Raji (cell line): ENCODE results near the gene NAGA.

Experiments used
- POLR2A ChIP-seq: IDR thresholded peaks from 2 replicates; pipeline ENCODE4 v1.6.1; 2011; ENCODE audit warnings: low read depth, low read length, control low read depth; ENCODE audit not compliant: insufficient read depth

The NAGA gene

DNA sequence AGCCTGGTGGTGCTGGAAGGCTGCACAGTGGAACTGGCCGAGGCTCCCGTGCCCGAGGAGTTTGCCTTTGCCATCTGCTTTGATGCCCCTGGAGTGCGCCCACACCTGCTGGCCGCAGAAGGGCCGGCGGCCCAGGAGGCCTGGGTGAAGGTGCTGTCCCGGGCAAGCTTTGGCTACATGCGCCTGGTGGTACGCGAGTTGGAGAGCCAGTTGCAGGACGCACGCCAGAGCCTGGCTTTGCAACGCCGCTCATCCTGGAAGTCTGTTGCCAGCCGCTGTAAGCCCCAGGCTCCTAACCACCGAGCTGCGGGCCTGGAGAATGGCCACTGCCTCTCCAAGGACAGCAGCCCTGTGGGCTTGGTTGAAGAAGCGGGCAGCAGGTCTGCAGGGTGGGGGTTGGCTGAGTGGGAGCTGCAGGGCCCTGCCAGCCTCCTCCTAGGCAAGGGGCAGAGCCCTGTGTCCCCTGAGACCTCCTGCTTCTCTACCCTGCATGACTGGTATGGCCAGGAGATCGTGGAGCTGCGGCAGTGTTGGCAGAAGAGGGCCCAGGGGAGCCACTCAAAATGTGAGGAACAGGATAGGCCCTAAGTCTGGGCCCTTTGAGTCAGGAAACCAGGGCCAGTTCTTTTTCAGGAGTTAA is 7.0 kb upstream of the NAGA start:
- TF ChIP-seq POLR2A = no peak

DNA sequence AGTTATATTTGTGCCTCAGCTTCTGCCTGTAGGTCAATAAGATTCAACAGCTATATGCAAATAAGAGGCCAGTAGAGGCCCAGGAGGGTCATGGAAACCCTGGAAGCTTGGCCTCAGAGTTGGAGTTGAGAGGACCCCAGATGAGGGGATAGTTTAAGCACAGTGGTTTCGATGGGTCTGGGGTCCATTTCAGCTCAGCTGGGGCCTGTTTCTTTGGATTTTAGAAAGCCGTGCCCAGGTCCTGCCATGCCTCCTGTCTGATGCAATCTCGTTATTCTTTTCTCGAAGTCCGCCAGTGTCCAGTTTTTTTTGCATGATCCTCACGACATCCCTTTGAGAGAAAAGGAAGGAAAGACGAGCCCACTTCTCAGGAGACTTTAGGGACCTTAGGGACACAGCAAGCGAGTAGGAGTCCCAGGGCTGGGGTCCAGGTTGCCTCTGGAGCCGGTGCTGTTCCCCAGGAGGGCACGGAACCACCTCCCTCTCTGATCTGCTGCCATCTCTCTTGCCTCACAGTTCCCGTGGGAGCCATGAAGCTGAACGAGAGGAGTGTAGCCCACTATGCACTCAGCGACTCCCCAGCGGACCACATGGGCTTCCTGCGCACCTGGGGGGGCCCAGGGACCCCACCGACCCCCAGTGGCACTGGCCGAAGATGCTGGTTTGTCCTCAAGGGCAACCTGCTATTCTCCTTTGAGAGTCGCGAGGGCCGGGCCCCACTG is 6.3 kb upstream of the NAGA start:
- TF ChIP-seq POLR2A = no peak

DNA sequence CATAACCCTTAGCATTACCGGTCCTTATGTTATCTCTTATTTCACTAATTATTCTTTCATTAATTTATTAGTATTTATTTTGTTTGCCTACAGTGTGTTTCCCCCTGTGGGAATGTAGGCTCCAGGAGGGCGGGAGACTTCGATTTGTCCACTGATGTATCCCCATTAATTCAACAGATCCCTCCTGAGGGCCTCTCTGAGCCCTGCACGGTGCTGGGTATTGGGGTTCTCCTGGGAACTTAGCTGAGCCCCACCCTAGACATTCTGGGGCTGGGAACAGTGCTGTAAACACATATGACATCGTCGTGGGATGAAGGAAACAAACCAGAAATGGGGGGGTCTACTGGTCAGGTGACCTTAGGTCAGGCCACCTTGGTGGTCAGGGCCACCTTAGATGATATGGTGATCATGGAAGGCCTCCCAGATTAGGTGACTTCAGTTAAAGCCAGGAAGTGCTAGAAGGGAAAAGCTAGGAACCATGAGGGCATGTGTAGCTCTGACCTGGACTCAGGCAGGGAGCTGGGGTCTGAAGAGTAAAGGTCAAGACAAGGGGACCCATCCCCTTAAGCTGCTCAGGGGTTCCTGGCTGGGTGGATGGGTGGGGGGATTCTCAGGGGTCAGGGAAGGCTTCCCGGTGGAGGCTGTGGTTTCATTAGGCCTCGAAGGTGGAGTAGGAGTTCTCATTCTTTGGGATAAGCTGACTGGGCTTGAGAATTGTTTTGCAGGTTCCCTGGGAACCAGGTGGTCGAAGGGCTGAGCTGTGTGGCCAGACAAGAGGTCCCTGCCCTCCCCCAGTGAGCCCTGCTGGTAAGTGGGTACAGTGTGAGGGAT is 4.4 kb upstream of the NAGA start:
- TF ChIP-seq POLR2A = no peak

DNA sequence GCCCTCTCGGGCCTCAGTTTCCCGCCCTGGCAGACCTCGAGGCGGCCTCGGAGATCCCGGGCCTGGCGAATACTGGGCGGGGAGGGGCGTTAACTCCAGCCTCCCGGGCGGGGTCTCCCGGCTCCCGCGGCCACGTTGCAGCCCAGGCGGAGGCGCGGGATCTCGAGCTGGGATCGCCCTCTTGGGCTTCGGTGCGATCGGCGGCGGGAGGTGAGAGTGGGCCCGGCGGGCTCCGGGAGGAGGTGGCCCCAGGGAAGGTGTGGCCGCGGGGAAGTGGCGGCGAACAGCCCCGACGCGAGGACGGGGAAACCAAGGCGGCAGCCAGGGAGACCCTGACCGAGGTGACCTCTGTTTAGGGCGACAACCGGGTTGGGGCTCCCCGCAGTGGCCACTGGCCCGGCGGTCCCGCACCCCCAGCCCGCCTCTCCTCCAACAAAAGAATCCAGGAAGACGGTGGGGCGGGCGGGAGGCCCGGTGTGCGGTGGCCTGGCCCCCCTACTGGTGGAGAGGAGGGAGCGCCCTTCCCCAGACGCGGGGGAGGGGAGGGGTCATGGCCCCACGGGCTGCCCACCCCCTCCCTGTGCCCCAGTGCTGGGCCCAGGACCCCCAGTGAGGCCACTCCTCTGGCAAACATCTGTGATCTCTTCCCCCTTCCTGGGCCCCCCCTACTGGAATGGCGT is 3.7 kb upstream of the NAGA start, which contains the start of gene PHETA2:
Gene PHETA2, plus strand, starts transcription at position 117 of the 680 bp plus-strand sequence. CDS start 3,046 bp downstream, outside the sequence.
- TF ChIP-seq POLR2A = no peak

DNA sequence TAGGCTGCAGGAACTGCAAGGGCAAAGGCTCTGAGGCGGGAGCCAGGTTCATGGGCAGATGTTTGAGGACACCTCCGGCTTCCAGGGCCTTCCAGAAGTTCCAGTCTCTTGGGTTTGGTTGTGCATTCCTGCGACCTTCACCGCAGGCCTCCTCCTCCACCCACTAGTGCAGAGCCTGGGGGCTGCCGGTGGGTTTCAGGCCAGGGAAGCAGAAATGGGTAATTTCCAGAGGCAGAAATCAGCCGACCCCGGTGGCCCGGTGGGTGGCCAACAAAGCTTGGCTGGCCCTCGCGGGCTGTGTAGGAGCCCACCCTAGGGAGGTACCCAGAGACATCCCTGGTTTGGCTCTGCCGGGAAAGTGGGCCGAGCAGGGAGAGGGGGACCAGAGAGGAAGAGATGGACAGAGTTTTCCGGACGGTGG is 3.0 kb upstream of the NAGA start:
- TF ChIP-seq POLR2A = no peak

DNA sequence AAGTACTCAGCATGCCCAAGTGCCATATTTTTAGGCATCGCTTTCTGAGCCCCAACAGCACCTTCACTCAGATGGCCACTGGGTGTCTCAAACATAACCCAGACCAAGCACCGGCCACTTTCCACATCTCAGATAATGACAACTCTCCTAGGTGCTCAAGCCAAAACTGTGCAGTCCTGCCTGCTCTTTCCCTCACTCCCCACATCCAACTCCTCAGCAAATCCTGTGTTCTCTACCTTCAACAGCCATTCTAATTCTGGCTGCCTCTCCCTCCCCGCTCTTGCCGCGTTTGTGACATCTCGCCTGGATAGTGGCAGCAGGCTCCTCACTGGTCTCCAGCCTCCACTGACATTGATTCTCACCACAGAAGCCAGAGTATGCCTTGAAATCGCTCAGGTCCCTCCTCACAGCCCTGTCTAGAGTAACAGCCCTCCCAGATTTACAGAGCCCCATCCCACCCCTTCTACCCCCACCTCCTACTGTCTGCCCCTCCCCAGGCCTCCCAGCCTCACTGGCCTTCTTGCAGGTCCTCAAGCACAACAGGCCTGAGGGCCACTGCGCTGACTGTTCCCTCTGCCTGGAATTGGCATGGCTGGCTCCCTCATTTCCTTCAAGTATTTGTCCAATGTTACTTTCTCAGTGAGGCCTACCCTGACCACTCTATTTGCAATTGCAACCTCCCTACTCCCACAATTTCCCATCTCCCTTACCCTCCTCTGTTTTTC is 2.2 kb upstream of the NAGA start:
- TF ChIP-seq POLR2A = no peak

DNA sequence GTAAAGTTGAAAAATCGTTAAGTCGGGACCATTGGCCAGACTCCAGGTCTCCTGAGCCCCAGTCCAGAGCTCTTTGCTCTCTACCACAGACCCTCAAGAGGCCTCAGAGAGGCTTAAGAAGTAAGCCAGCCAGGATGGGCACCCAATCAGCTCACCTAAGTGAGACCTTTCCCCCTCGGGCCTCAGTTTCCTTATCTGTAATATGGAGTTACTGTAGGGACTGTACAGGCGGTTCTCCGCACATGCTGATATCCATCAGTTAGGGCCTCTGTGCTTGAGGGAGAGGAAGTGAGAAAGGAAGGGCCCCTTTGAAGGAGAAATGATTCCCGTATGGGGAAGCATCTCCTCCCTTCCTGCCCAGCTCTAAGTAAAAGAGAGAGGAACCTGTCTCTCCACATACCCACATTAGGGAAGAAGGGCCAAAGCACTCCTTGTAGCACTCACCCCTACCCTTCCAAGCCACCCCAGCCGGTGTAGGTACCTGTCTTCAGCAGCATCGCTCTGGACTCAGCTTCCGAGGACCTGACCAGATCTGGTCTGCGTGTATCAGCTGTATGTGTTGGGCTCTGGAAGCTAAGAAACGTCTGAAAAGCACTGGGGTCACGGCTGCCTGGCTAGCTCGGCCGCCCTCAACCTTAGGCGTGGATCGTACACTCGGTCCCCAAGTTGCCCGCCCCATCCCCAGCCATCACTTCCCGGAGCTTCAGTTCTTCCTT is 653 bp downstream of the NAGA start:
- TF ChIP-seq POLR2A = no peak

DNA sequence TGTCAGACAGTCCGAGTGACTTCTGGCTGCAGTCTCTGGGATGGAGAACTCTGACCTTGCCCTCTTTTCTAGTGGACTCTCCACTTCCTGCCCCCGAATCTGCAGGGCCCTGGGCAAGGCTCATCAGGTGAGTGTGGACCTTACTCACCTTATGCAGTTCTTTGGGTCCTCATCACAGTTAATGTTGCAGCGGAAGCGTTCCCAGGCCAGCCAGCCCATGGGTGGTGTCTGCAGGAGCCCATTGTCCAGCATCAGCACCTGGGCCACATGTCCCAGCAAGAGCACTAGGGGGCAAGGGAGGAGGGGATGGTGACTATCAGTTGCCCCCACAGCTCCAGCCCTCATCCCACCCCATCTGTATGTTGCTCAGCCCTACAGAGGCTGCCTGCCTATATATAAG is 2.3 kb downstream of the NAGA start:
- no peak for TF ChIP-seq POLR2A

DNA sequence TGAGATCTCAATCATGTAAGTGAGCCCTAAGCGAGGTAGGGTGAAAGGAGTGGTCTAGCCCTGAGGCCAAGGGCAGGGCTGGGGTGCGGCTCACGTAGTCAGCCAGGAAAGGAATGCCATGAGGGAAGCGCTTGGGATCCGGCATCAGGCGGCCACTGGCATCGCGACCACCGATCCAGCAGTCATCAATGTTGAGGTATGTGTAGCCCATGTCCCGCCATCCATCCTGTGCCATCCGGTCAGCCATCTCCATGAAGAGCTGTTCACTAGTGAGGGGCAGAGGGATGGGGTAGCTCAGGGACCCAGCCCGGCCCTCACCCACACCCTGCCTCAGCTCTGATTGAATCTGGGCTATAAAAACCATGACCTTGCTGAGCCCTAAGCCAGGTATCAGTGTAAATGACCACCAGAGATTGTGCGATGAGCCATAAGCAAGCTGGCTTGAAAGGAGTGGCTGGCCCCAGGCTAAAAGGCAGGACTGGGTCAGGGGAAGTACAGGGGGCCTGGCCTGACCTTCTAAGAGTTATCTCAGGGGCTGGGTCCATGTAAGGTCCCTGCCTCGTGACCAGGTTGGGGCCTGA is 2.9 kb downstream of the NAGA start:
- TF ChIP-seq POLR2A = no peak

DNA sequence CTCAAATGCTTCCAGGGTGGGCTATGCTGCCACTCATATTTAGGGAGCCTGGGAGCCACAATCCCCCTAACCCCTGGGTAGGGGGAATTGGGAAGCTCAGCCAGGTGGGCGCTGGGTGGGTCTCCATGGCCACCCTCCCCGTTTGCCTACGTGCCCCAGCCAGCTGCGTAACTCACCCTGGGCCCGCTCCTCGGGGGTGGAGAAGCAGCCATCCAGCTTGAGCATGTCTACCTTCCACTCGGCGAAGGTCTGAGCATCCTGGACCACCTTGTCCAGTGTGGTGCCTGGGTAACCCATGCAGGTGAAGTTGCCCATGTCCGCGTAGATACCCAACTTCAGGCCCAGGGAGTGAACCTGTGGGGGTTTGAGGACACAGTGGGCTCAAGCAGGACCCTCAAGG is 3.7 kb downstream of the NAGA start:
- no peak for TF ChIP-seq POLR2A

DNA sequence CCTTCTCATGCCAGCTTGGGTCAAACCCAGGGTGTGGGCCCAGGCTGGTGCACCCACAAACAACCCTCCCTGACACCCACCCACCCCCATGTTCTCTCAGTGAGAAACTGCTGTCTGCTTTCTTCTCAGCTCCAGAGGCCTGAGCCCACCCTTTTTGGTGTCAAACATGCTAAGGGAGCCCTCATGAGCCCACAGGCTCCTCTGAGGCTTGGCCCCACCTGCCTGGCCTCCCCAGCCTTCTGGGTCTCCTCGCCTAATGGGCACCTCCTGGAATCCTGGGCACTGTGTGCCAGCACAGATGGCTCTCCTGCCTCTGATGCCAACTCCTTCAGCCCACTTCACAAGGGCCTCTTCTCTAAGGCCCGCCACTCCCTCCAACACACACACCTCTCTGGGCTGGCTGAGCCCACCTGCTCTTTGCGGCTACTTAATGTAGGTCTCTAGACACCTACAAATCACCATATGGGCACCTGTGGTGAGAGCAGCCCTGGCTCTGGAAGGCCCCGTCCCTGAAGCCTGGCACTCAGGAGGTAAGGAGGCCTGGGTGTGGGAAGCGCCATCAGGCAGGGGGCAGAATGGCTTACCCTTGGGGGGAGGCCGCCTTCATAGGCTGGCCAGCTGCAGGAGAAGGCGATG is 4.4 kb downstream of the NAGA start:
- TF ChIP-seq POLR2A = no peak

DNA sequence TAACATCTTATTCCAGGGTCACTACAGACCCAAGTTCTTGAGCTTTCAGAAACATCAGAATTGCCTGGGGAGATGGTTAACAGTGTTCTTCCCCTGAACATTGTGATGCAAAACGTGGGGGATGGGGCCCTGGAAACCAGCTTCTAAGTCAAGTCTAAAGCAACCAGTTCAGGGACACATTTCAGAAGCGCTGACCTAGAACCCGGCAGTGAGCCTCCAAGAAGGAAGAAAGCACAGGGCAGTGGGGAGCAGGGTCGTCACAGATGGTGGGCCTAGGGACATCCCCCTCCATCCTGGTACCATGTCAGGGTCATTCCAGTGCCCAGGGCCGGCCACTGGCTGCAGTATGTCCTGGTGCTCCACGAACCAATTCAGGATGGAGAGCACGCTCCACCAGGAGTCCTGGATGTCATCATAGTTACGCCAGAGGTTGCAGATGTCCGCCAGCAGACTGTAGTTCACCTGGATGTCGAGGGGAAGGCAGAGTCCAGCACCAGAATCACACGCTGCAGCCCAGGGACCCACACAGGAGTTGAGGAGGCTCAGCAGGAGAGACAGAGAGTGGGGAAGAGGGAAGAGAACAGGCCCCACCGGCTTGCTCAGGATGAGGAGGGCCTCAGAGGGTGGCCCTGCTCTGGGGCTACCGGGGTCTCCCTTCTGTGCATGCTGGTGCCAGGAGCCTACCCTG is 5.0 kb downstream of the NAGA start:
- TF ChIP-seq POLR2A = no peak

DNA sequence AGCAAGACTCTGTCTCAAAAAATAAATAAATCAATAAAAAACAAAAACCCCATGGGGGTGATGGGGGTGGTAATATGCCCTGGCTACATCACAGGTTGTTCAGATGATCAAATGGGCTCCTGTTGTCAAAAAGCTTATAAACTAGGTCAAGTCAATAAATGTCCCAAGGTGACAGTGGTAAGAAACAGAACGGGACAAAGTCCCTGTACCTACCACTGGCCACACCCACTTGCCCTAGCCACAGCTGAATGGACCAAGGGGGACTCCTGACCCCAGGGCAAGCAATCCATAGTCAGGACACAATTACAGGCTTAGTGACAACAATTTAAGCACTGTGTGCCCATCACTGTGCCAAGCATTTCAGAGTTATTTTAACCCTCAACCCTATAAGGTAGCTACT is 6.0 kb downstream of the NAGA start:
- TF ChIP-seq POLR2A = no peak
